ENCODE measurements around the gene DNM2. TPM values are rescaled to one million over a fixed set of nuclear protein-coding genes. Genes with fewer than 3 reads are reported as not detected.

The DNM2 gene
- total RNA-seq, 1 donor from 2014 or later = 38.3 TPM

GRCh38 chr19:10768369-10768768 is 50.5 kb downstream of the DNM2 start:
- FAIRE-seq = no peak
- DNase-seq (ENCODE audit: low spot score in 2 of 2) = no peak

GRCh38 chr19:10768936-10769335 is 51.1 kb downstream of the DNM2 start:
- DNase-seq (ENCODE audit: low spot score in 2 of 2) = no peak
- FAIRE-seq = no peak

GRCh38 chr19:10769533-10770491 is 51.9 kb downstream of the DNM2 start:
- DNase-seq (ENCODE audit: low spot score in 2 of 2) = peak; percentile 37 to 64
- no peak for FAIRE-seq

- no peak for FAIRE-seq
These were observed 56.1 kb downstream of the DNM2 start for GRCh38 chr19:10773969-10774368.

GRCh38 chr19:10774893-10775292 is 57.0 kb downstream of the DNM2 start:
- no peak for DNase-seq (ENCODE audit: low spot score in 2 of 2)
- FAIRE-seq = no peak

More at GRCh38 chr19:10773969-10774368, 56.1 kb downstream of the DNM2 start:
- no peak for DNase-seq (ENCODE audit: low spot score in 2 of 2)

GRCh38 chr19:10776900-10777650 is 59.2 kb downstream of the DNM2 start:
- no peak for DNase-seq (ENCODE audit: low spot score in 2 of 2)
- no peak for FAIRE-seq

GRCh38 chr19:10780368-10780767 is 62.5 kb downstream of the DNM2 start:
- DNase-seq (ENCODE audit: low spot score in 2 of 2) = no peak
- no peak for FAIRE-seq

GRCh38 chr19:10782795-10783194 is 64.9 kb downstream of the DNM2 start:
- FAIRE-seq (no peak), DNase-seq (ENCODE audit: low spot score in 2 of 2) (no peak)

GRCh38 chr19:10784257-10784656 is 66.4 kb downstream of the DNM2 start:
- FAIRE-seq = no peak
- DNase-seq (ENCODE audit: low spot score in 2 of 2) = no peak

- DNase-seq (ENCODE audit: low spot score in 2 of 2) = no peak
- FAIRE-seq = no peak
These were observed 70.3 kb downstream of the DNM2 start for GRCh38 chr19:10788146-10788545.

- DNase-seq (ENCODE audit: low spot score in 2 of 2) = no peak
- no peak for FAIRE-seq
These were observed 72.0 kb downstream of the DNM2 start for GRCh38 chr19:10789866-10790265.

GRCh38 chr19:10796653-10797052 is 78.8 kb downstream of the DNM2 start:
- FAIRE-seq = no peak

GRCh38 chr19:10797078-10797477 is 79.2 kb downstream of the DNM2 start:
- FAIRE-seq (no peak), DNase-seq (ENCODE audit: low spot score in 2 of 2) (no peak)

More at GRCh38 chr19:10796653-10797052, 78.8 kb downstream of the DNM2 start:
- no peak for DNase-seq (ENCODE audit: low spot score in 2 of 2)

- FAIRE-seq (no peak), DNase-seq (ENCODE audit: low spot score in 2 of 2) (peak in 1 of 2 donors; percentile 61)
These were observed 79.8 kb downstream of the DNM2 start for GRCh38 chr19:10797541-10798256.

- FAIRE-seq = no peak
- no peak for DNase-seq (ENCODE audit: low spot score in 2 of 2)
These were observed 82.6 kb downstream of the DNM2 start for GRCh38 chr19:10800488-10800887.

GRCh38 chr19:10802479-10802878 is 84.6 kb downstream of the DNM2 start:
- no peak for FAIRE-seq
- DNase-seq (ENCODE audit: low spot score in 2 of 2) = no peak

- no peak for DNase-seq (ENCODE audit: low spot score in 2 of 2)
- FAIRE-seq = no peak
These were observed 85.4 kb downstream of the DNM2 start for GRCh38 chr19:10803252-10803651.

- FAIRE-seq (no peak), DNase-seq (ENCODE audit: low spot score in 2 of 2) (no peak)
These were observed 87.3 kb downstream of the DNM2 start for GRCh38 chr19:10805065-10805757.

- FAIRE-seq (no peak), DNase-seq (ENCODE audit: low spot score in 2 of 2) (no peak)
These were observed 87.9 kb downstream of the DNM2 start for GRCh38 chr19:10805758-10806247.
